ENCODE results near the gene EPB41L2.

Gene EPB41L2

GRCh38 chr6:130969166-130969565, 93.9 kb downstream of the EPB41L2 start:
- no peak for TF ChIP-seq TAF1 (IDR thresholded peaks at IDR 0.05; ENCODE audit: borderline replicate concordance, insufficient read depth, low read length)
- TF ChIP-seq SIN3A (IDR thresholded peaks at IDR 0.05; ENCODE audit: borderline replicate concordance, insufficient read depth, low read length) = no peak
- TF ChIP-seq FOXP2 (optimal IDR thresholded peaks at IDR 0.05; ENCODE audit: borderline replicate concordance, extremely low read depth, extremely low read length, insufficient read depth) = no peak
- TF ChIP-seq POLR2AphosphoS5 (IDR thresholded peaks at IDR 0.05; ENCODE audit: low read depth, low read length) = no peak

DNA sequence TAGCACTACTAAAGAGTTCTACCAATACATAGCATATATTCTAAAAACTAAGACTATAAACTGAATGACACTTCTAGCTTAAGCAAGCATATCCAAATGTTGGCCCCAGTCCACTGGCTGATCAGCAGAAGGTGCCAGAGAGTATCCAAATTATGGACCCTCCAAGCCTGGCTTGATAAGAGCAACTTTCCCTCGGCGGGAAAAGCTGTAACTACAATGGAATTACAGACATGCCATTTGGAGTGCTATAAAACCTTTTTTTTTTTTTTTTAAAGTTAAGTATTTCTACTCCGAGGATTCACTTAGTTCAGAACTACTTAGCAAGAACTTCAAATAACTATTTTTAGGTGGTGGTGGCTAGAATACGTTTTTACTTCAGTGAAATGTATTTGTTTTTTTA, 94.6 kb downstream of the EPB41L2 start:
- TF ChIP-seq TAF1 (IDR thresholded peaks at IDR 0.05; ENCODE audit: borderline replicate concordance, insufficient read depth, low read length) (no peak), REST (IDR thresholded peaks at IDR 0.05; ENCODE audit: insufficient read depth in 1 of 2, low read depth in 2 of 2, low read length in 2 of 2) (no peak), FOXP2 (optimal IDR thresholded peaks at IDR 0.05; ENCODE audit: borderline replicate concordance, extremely low read depth, extremely low read length, insufficient read depth) (no peak), SIN3A (IDR thresholded peaks at IDR 0.05; ENCODE audit: borderline replicate concordance, insufficient read depth, low read length) (no peak), POLR2AphosphoS5 (IDR thresholded peaks at IDR 0.05; ENCODE audit: low read depth, low read length) (no peak)

DNA sequence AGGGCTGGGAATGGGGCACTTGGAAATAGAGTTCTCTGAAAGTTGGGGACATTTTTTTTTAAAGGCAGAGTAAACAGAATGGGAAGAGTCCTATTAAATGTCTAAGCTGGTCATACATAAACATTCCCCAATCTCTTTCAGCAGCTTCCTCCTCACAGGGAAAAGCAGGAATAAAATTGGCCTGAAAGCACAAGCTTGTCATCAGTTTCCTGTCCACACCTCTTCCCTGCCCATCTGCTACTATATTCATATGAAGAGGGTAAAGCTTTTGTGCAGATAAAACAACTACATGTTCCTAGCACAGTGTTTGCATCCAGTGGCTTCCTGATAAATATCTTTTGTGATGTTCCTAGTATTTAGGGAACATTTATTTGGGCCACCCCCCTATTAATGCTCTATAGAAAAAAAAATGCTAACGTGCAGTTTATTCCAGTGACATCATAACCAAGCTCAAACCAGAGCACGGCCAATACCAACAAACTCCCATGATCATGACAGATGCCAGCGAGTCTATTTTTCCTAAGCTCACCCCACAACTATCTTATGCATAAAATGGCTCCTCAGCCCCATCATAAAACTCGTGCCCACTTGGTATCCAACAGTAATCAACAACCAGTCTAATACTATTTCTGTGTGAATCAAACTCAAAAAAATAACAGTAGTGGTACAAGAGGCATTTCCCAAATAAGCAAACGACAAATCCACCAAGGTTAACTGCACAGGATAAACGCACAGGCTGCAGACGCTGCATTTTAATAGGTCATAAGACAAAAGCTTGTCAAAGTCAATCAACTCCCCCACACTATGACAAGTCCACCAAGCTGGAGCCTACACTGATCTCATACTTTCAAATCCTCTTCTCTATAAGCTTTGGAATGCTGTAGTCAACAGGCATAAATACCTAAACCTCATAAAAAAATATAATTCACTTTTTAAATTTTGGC, 95.3 kb downstream of the EPB41L2 start:
- no peak for TF ChIP-seq REST (IDR thresholded peaks at IDR 0.05; ENCODE audit: insufficient read depth in 1 of 2, low read depth in 2 of 2, low read length in 2 of 2)
- no peak for TF ChIP-seq FOXP2 (optimal IDR thresholded peaks at IDR 0.05; ENCODE audit: borderline replicate concordance, extremely low read depth, extremely low read length, insufficient read depth)
- no peak for TF ChIP-seq SIN3A (IDR thresholded peaks at IDR 0.05; ENCODE audit: borderline replicate concordance, insufficient read depth, low read length)
- no peak for TF ChIP-seq POLR2AphosphoS5 (IDR thresholded peaks at IDR 0.05; ENCODE audit: low read depth, low read length)
- no peak for TF ChIP-seq TAF1 (IDR thresholded peaks at IDR 0.05; ENCODE audit: borderline replicate concordance, insufficient read depth, low read length)

DNA sequence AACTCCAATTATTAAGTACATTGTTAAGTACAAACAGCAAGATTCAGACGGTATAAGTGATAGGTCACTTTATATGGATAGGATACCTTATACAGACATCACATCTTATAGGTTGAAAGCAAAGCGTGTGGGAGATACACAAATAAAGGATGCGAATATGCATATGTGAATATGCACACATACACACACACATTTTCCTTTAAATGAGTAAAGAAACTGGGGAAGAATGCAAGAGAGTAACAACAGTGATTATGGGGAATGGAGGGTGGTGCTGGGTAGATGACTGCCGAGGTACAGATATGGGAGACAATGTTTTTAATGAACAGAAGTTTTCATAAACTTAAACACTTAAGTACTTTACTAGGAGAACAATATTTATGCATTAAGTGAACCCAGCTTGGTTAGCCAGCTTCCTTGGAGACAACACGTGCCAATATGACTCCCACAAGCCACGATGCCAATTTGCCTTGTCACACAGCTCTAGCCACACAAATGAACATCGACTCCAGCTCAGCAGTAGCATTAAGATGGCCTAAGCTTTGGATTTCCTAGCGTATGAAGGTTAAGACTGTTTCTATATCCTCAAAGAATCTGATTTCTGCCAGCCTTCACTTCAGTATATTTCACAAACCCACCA, 96.6 kb downstream of the EPB41L2 start:
- TF ChIP-seq FOXP2 (optimal IDR thresholded peaks at IDR 0.05; ENCODE audit: borderline replicate concordance, extremely low read depth, extremely low read length, insufficient read depth) = no peak
- TF ChIP-seq SIN3A (IDR thresholded peaks at IDR 0.05; ENCODE audit: borderline replicate concordance, insufficient read depth, low read length) = no peak
- TF ChIP-seq TAF1 (IDR thresholded peaks at IDR 0.05; ENCODE audit: borderline replicate concordance, insufficient read depth, low read length) = no peak
- no peak for TF ChIP-seq REST (IDR thresholded peaks at IDR 0.05; ENCODE audit: insufficient read depth in 1 of 2, low read depth in 2 of 2, low read length in 2 of 2)
- TF ChIP-seq POLR2AphosphoS5 (IDR thresholded peaks at IDR 0.05; ENCODE audit: low read depth, low read length) = no peak

DNA sequence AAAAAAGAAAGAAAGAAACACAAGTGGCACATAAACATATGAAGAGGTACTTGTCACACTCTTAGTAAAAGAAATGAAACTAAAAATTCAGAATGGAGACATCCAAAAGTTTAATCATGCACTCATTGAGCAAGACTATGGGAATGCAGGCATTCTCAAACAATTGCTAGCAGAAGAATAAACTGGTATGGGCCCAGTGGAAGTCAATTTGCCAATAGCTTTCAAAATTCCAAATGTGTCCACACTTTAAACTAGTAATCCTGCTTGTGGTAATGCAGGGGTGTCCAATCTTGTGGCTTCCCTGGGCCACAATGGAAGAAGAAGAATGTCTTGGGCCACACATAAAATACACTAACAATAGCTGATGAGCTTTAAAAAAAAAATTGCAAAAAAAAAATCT, 97.4 kb downstream of the EPB41L2 start:
- TF ChIP-seq REST (IDR thresholded peaks at IDR 0.05; ENCODE audit: insufficient read depth in 1 of 2, low read depth in 2 of 2, low read length in 2 of 2) = no peak
- TF ChIP-seq SIN3A (IDR thresholded peaks at IDR 0.05; ENCODE audit: borderline replicate concordance, insufficient read depth, low read length) = no peak
- no peak for TF ChIP-seq POLR2AphosphoS5 (IDR thresholded peaks at IDR 0.05; ENCODE audit: low read depth, low read length)
- no peak for TF ChIP-seq TAF1 (IDR thresholded peaks at IDR 0.05; ENCODE audit: borderline replicate concordance, insufficient read depth, low read length)
- TF ChIP-seq FOXP2 (optimal IDR thresholded peaks at IDR 0.05; ENCODE audit: borderline replicate concordance, extremely low read depth, extremely low read length, insufficient read depth) = no peak
